ENCODE measurements around the gene PSMA3.

GRCh38 chr14:58298477-58299400 lies 54.1 kb downstream of the PSMA3 start, which contains the start of gene ARID4A:
- TF ChIP-seq CTCF (conservative IDR thresholded peaks at IDR 0.05) = no peak
- no peak for TF ChIP-seq EZH2 (IDR thresholded peaks at IDR 0.05; ENCODE audit: low read depth)

Measured in PC-9 (cell line).